ENCODE data around the gene RANBP9. TPM values are rescaled to one million over a fixed set of nuclear protein-coding genes. Genes with fewer than 3 reads are reported as not detected.

The RANBP9 gene
- total RNA-seq, 4 donors from 2014 or later: 44.7 to 93.1 (median 63.3) TPM

DNA sequence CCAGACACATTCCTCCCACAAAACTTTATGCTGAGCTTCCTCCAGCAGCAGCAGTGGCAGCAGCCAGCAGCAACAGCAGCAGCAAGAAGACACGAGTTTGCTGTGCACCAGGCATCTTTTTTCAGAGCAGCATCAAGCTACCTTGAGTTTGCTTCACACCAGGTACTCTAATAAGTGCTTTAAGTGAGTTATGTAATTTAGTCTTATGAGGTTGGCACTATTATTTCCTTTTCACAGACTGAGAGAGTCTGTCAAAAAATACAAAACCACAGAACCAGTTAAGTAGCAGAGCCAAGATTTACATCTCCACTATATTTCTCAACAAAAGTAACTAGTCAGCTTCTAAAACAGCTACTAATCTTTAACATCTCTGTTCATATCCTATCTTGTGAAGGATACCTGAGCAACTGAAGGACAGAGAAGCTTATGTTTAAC is 23.7 kb downstream of the RANBP9 start:
- DNase-seq: no peak
- H3K27ac ChIP-seq: no peak overlapping the region
- H3K36me3 ChIP-seq: no peaks in the 10 kb centered on the region
- H3K9me3 ChIP-seq: no peaks in the 10 kb centered on the region
- H3K4me3 ChIP-seq: no peak overlapping the region
- in situ Hi-C loops (cut with MboI; ENCODE audit: low sequenced_read_pairs in 4 of 4) (no loop called here), intact Hi-C loops (cut with DNase I; ENCODE audit: low total_unique reads) (no loop called here)
- peaks cover 18 to 24% of the 10 kb centered on the region in 2 donors for H3K4me1 ChIP-seq
- no peaks in the 10 kb centered on the region for H3K27me3 ChIP-seq
- no peak for TF ChIP-seq POLR2A (IDR thresholded peaks at IDR 0.05)
- TF ChIP-seq, protein P1, sequence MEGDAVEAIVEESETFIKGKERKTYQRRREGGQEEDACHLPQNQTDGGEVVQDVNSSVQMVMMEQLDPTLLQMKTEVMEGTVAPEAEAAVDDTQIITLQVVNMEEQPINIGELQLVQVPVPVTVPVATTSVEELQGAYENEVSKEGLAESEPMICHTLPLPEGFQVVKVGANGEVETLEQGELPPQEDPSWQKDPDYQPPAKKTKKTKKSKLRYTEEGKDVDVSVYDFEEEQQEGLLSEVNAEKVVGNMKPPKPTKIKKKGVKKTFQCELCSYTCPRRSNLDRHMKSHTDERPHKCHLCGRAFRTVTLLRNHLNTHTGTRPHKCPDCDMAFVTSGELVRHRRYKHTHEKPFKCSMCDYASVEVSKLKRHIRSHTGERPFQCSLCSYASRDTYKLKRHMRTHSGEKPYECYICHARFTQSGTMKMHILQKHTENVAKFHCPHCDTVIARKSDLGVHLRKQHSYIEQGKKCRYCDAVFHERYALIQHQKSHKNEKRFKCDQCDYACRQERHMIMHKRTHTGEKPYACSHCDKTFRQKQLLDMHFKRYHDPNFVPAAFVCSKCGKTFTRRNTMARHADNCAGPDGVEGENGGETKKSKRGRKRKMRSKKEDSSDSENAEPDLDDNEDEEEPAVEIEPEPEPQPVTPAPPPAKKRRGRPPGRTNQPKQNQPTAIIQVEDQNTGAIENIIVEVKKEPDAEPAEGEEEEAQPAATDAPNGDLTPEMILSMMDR (IDR thresholded peaks at IDR 0.05 in 4 of 5, conservative IDR thresholded peaks at IDR 0.05 in 1 of 5): no peak
- no peak for ATAC-seq

DNA sequence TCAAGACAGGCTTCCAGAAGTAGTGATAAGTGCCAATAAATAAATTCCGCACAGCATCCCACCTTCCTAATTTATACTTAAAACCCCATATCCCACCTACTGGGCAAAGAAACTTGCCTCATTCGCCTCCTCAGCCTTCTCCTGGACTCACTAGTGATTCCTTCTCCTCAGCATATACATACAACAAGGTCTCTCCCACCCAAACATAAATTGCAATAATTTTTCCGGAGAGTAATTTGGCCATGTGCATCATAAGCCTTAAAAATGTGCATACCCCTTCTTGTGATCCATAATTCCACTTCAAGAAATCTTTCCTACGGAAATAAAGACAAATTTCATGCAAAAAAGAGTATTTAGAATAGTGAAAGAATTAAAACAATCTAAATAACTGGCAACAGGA is 26.8 kb downstream of the RANBP9 start:
- Histone ChIP-seq H3K36me3 (no peaks in the 10 kb centered on the region), H3K9me3 (no peaks in the 10 kb centered on the region), H3K4me1 (peaks cover 13% of the 10 kb centered on the region in 2 donors), H3K27ac (no peak overlapping the region), H3K27me3 (no peaks in the 10 kb centered on the region), H3K4me3 (no peak overlapping the region)
- in situ Hi-C loops (cut with MboI; ENCODE audit: low sequenced_read_pairs in 4 of 4): no loop called here
- DNase-seq (no peak), ATAC-seq (no peak)
- intact Hi-C loops (cut with DNase I; ENCODE audit: low total_unique reads): no loop called here
- TF ChIP-seq POLR2A (IDR thresholded peaks at IDR 0.05): no peak
- TF ChIP-seq, protein P1 (IDR thresholded peaks at IDR 0.05 in 4 of 5, conservative IDR thresholded peaks at IDR 0.05 in 1 of 5): no peak

DNA sequence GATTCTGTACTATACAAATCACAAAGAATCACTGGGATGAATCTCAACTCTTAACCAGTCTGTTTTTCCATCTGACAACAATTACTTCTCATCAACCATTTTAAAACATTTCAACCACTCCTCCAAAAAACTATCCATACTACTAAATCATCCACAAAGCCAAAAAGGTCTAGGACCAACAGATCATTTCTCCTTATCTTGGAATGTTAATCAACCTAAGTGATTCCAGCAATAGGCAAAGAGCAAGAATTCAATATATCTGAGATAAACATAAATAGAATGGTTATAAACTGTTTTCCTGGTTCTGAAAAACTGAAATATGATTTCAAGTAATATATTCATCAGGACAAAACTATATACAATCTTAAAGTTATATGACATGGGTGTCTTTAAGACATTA is 28.6 kb downstream of the RANBP9 start:
- in situ Hi-C loops (cut with MboI; ENCODE audit: low sequenced_read_pairs in 4 of 4): no loop called here
- intact Hi-C loops (cut with DNase I; ENCODE audit: low total_unique reads): no loop called here
- ATAC-seq: no peak

DNA sequence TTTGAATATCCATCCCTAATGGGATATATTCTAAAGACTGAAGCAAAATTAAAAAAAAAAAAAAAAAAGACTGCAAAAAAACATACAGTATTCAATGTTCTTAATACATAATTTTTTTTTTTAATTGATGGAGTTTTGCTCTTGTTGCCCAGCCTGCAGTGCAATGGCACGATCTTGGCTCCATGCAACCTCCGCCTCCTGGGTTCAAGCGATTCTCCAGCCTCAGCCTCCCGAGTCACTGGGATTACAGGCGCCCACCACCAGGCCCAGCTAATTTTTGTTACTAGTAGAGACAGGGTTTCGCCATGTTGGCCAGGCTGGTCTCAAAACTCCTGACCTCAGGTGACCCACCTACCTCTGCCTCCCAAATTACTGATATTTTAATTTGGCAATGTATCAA is 29.3 kb downstream of the RANBP9 start:
- in situ Hi-C loops (cut with MboI; ENCODE audit: low sequenced_read_pairs in 4 of 4): no loop called here
- no peak for TF ChIP-seq POLR2A (IDR thresholded peaks at IDR 0.05)
- TF ChIP-seq, protein P1 (IDR thresholded peaks at IDR 0.05 in 4 of 5, conservative IDR thresholded peaks at IDR 0.05 in 1 of 5): no peak

More for the DNA sequence above, 28.6 kb downstream of the RANBP9 start:
- Histone ChIP-seq H3K9me3 (no peaks in the 10 kb centered on the region), H3K36me3 (no peaks in the 10 kb centered on the region), H3K27ac (no peak overlapping the region), H3K27me3 (no peaks in the 10 kb centered on the region), H3K4me3 (no peak overlapping the region), H3K4me1 (peaks cover 4 to 7% of the 10 kb centered on the region in 2 donors)
- DNase-seq: no peak
- no peak for TF ChIP-seq POLR2A (IDR thresholded peaks at IDR 0.05)
- TF ChIP-seq, protein P1 (IDR thresholded peaks at IDR 0.05 in 4 of 5, conservative IDR thresholded peaks at IDR 0.05 in 1 of 5): no peak

More for the DNA sequence above, 29.3 kb downstream of the RANBP9 start:
- no peak for ATAC-seq
- no peaks in the 10 kb centered on the region for H3K27me3 ChIP-seq
- no peak for DNase-seq
- no peaks in the 10 kb centered on the region for H3K9me3 ChIP-seq
- H3K36me3 ChIP-seq: no peaks in the 10 kb centered on the region
- no peak overlapping the region for H3K4me3 ChIP-seq
- intact Hi-C loops (cut with DNase I; ENCODE audit: low total_unique reads): no loop called here
- peaks cover 0 to 7% of the 10 kb centered on the region in 2 donors for H3K4me1 ChIP-seq
- no peak overlapping the region for H3K27ac ChIP-seq

Measured in gastrocnemius medialis (tissue), 4 donors.